SK-N-SH (cell line): Measurements from ENCODE around the gene RASGRF1.

Source experiments
- RAD21 ChIP-seq: IDR thresholded peaks from 2 replicates; pipeline ENCODE4 v1.6.1; 2012; ENCODE audit warnings: mild to moderate bottlenecking, low read length
- RCOR1 ChIP-seq: fragments of 150-350 bp; IDR thresholded peaks from 2 replicates; pipeline ENCODE4 v1.6.1; 2017; ENCODE audit warnings: antibody characterized with exemption, low read length
- RFX5 ChIP-seq: IDR thresholded peaks from 2 replicates; pipeline ENCODE4 v1.6.1; 2012; ENCODE audit warnings: mild to moderate bottlenecking, improper control_type of control experiment, low read length
- TAF1 ChIP-seq: IDR thresholded peaks from 2 replicates; pipeline ENCODE4 v1.6.1; 2012; ENCODE audit warnings: low read depth, mild to moderate bottlenecking, low read length, moderate library complexity, borderline replicate concordance

GRCh38 chr15:78993257-78993930 is 97.2 kb downstream of the RASGRF1 start:
- TF ChIP-seq RCOR1 (no peak), TAF1 (no peak), RAD21 (no peak), RFX5 (no peak)
